ENCODE data around the gene MEF2D. TPM values are rescaled to one million over a fixed set of nuclear protein-coding genes. Genes with fewer than 3 reads are reported as not detected.

Gene MEF2D
- total and polyA plus RNA-seq, 7 donors: 43.1 to 258 (median 126) TPM

DNA sequence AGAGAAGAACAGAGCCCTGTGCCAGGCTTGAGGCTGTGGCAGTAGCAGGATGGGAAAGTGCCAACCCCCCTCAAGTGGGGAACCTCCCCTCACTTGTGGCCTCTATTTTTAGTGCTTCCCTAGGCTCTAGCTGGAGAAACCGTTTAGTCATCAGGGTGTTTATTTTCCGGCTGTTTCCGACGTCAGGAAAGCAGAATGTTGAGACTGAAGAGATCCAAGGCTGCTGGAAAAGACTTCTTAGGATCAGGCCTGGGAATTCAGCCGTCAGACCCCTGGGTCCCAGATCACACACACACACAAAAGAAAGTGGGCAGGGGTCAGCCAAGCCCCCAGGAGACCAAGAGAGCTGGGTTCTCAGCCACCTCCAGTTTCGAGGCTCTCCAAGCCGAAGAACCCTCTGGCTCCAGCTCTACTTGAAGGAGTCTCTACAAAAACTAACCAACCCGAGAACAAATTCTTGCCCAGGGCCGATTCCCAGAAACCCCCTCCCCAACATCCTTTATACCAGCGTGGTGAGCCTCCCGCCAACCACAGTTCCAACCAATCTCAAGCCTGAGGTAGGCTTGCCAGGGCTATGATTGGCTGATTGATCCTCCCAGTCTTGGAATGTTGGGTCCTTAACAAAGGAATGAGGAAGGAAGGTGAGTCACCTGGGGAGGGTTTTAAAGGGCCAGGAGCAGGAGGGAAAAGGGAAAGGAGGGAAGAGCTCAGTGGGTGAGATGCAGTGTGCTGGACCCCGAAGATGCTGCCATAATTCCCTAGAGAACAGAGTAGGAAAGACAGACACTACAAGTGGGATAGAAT lies 2.5 kb upstream of the MEF2D start:
- Histone ChIP-seq H3K36me3 (ENCODE audit: insufficient read depth in 1 of 2, low read depth in 1 of 2) (no peaks in the 10 kb centered on the region), H3K9me3 (no peaks in the 10 kb centered on the region), H3K4me1 (peaks cover 39% of the 10 kb centered on the region), H3K27ac (peak overlapping the region; percentile 99), H3K27me3 (ENCODE audit: insufficient read depth in 3 of 3, low read length in 2 of 3) (no peaks in the 10 kb centered on the region), H3K4me3 (peak overlapping the region; percentile 98)
- 5 to 6% (median 5%) methylated on average over 12 of the region's 12 CpGs for WGBS, 3 donors
- TF ChIP-seq, protein P1, sequence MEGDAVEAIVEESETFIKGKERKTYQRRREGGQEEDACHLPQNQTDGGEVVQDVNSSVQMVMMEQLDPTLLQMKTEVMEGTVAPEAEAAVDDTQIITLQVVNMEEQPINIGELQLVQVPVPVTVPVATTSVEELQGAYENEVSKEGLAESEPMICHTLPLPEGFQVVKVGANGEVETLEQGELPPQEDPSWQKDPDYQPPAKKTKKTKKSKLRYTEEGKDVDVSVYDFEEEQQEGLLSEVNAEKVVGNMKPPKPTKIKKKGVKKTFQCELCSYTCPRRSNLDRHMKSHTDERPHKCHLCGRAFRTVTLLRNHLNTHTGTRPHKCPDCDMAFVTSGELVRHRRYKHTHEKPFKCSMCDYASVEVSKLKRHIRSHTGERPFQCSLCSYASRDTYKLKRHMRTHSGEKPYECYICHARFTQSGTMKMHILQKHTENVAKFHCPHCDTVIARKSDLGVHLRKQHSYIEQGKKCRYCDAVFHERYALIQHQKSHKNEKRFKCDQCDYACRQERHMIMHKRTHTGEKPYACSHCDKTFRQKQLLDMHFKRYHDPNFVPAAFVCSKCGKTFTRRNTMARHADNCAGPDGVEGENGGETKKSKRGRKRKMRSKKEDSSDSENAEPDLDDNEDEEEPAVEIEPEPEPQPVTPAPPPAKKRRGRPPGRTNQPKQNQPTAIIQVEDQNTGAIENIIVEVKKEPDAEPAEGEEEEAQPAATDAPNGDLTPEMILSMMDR (IDR thresholded peaks at IDR 0.05): no peak
- DNase-seq (peak; percentile 78 to 91), ATAC-seq (peak; percentile 34 to 49 (median 46))
- intact Hi-C loops (cut with DNase I): loop anchor here in 1 of 2 donors (10.0 kb wide), 1 partner anchor 378 kb away; no protein-coding TSS in a partner anchor

DNA sequence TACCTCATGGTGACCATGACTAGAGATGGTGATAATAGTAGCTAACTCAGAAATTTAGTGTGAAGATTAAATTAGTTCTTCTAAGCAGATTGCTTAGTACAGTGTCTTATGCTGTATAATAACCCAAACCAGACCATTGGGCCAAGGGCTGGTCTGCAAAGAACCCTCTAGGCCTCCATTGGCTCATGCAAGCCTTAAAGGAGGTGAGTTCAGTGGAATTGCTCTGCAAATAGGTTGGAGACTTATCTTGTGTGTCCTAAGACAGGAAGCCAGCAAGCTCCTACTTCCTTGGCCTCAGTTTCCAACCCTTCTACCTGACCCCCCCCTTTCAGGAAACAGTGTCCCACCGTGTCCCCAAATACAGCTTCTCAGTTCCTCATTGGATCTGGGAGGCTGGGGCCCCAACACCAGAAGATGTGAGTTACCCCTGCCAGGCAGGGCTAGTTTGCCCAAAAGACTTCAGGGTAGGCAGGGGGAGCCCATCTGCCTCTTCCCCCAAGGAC lies 1.9 kb upstream of the MEF2D start:
- DNase-seq (no peak), ATAC-seq (no peak)
- TF ChIP-seq, protein P1 (IDR thresholded peaks at IDR 0.05): no peak
- H3K4me1 ChIP-seq: peaks cover 46% of the 10 kb centered on the region
- no peaks in the 10 kb centered on the region for H3K9me3 ChIP-seq
- peak overlapping the region; percentile 99 for H3K27ac ChIP-seq
- no peaks in the 10 kb centered on the region for H3K27me3 ChIP-seq (ENCODE audit: insufficient read depth in 3 of 3, low read length in 2 of 3)
- 0 to 6% (median 4%) methylated on average over 1 of the region's 1 CpG for WGBS, 3 donors
- peak overlapping the region; percentile 98 for H3K4me3 ChIP-seq
- H3K36me3 ChIP-seq (ENCODE audit: insufficient read depth in 1 of 2, low read depth in 1 of 2): no peaks in the 10 kb centered on the region
- intact Hi-C loops (cut with DNase I): loop anchor here in 1 of 2 donors (10.0 kb wide), 1 partner anchor 378 kb away; no protein-coding TSS in a partner anchor

DNA sequence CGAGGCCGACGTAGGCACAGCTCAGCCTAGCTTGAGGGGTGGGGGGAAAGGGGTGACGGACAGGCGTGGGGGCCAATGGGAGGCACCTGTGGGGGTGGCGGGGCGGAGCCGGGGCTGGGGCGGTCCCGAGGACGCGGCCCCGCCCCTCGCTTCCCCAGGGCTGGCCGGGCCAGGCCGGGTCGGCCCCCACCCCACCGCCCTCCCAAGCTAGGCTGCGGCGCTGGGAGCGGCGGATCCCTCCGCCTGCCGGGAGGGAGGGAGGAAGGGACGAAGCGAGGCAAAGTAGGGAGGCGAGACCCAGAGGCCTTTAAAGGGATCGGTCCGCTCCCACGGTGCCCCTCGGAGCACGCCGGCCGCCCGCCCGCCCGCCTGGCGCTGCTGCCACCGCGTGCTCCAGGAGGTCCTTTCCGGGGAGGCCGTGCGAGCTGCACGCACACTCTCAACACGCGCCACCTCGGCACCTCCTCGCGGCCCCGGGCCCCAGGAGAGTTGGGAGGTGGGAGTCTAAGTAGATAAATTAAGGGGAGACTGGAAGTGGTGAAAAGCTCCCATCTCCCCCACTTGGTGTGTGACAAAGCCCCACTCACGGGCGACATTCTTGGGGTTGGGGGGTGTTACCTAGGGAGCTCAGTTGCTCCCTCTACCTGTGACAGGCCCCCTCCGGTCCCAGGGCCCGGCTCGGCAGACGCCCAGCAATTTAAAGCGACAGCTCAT lies 375 bp upstream of the MEF2D start:
- H3K27me3 ChIP-seq (ENCODE audit: insufficient read depth in 3 of 3, low read length in 2 of 3): no peaks in the 10 kb centered on the region
- TF ChIP-seq, protein P1 (IDR thresholded peaks at IDR 0.05): peak; percentile 45
- peak; percentile 95 to 97 for DNase-seq
- intact Hi-C loops (cut with DNase I): loop anchor here in 1 of 2 donors (10.0 kb wide), 1 partner anchor 376 kb away; no protein-coding TSS in a partner anchor
- ATAC-seq: peak; percentile 57 to 71 (median 68)
- H3K27ac ChIP-seq: peak overlapping the region; percentile 99
- 0 to 1% (median 0%) methylated on average over 35 to 57 of the region's 57 CpGs for WGBS, 3 donors
- no peaks in the 10 kb centered on the region for H3K36me3 ChIP-seq (ENCODE audit: insufficient read depth in 1 of 2, low read depth in 1 of 2)
- H3K4me3 ChIP-seq: peak overlapping the region; percentile 98
- H3K4me1 ChIP-seq: peaks cover 60% of the 10 kb centered on the region
- no peaks in the 10 kb centered on the region for H3K9me3 ChIP-seq

DNA sequence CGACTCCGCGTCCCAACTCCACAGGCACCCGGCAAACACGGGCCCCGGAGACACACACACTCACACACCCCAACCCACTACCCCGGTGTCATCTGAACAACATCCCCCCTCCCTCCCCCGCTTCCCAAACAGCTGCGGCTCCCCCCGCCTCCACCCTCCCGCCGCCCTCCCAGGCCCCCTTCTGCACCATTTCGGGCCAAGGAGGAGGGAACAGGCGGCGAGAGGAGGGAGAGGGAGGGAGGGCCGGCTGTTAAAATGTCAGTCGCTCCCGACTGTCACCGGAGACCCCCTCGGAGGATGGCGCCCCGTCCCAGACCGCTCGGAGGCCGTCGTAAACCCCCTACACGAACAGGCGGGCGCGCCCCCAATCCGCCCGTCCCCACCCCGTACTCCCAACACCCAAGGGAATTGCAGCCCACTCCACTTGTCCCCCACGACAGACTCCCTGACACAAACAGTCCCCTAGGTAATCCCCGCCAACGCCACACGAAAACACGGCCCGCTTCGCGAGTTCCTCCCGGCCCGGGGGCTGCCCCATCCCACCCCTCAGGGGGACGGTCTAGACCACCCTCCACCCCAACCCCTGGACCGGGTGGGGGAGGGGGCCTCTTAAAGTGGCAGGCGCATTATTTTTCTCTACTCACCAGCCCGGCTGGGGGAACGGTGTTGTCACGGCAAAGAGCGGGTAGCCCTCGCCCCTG lies 583 bp downstream of the MEF2D start:
- Histone ChIP-seq H3K27me3 (ENCODE audit: insufficient read depth in 3 of 3, low read length in 2 of 3) (no peaks in the 10 kb centered on the region), H3K4me1 (peaks cover 63% of the 10 kb centered on the region), H3K27ac (peak overlapping the region; percentile 99), H3K9me3 (no peaks in the 10 kb centered on the region), H3K4me3 (peak overlapping the region; percentile 98), H3K36me3 (ENCODE audit: insufficient read depth in 1 of 2, low read depth in 1 of 2) (peaks cover 0 to 5% of the 10 kb centered on the region in 2 donors)
- DNase-seq (peak; percentile 76 to 92), ATAC-seq (peak; percentile 17 to 38 (median 30))
- intact Hi-C loops (cut with DNase I): loop anchor here (5.0 to 10.0 kb wide), 2 partner anchors 38 to 375 kb away; no protein-coding TSS in a partner anchor
- TF ChIP-seq, protein P1 (IDR thresholded peaks at IDR 0.05): no peak
- WGBS, 3 donors: 0 to 1% (median 1%) methylated on average over 39 to 51 of the region's 51 CpGs

Measured in psoas muscle (tissue), 8 donors.